ENCODE data around the gene CPLX1.
A peak's percentile ranks its signal among the peaks of the same experiment; 100 is the strongest.
"Not testable (repeated sequence)": the region's sequence is repeated elsewhere in the genome, so short reads cannot be mapped to it uniquely, and the experiment has no call there.

Gene CPLX1

GRCh38 chr4:806979-807378 is 18.9 kb downstream of the CPLX1 start:
- not testable (repeated sequence) for H3K9me3 ChIP-seq (ENCODE audit: control insufficient read depth in 2 of 2, low read length in 2 of 2); H3K36me3 ChIP-seq (ENCODE audit: control insufficient read depth in 2 of 2, insufficient read depth in 2 of 2, low read length in 2 of 2); H3K9ac ChIP-seq (ENCODE audit: low read depth in 1 of 2, low read length in 2 of 2); H3K4me3 ChIP-seq (ENCODE audit: low read length in 2 of 2); H3K27me3 ChIP-seq (ENCODE audit: control insufficient read depth in 2 of 2, insufficient read depth in 2 of 2, low read length in 2 of 2); H3K27ac ChIP-seq (ENCODE audit: low read depth in 2 of 2, low read length in 2 of 2); H3K4me1 ChIP-seq (ENCODE audit: control insufficient read depth in 2 of 2, insufficient read depth in 2 of 2, low read length in 2 of 2)

- no peak overlapping the region for H3K4me3 ChIP-seq (ENCODE audit: low read length in 2 of 2)
- no peaks in the 10 kb centered on the region for H3K4me1 ChIP-seq (ENCODE audit: control insufficient read depth in 2 of 2, insufficient read depth in 2 of 2, low read length in 2 of 2)
- no peaks in the 10 kb centered on the region for H3K36me3 ChIP-seq (ENCODE audit: control insufficient read depth in 2 of 2, insufficient read depth in 2 of 2, low read length in 2 of 2)
- no peak overlapping the region for H3K27ac ChIP-seq (ENCODE audit: low read depth in 2 of 2, low read length in 2 of 2)
- H3K9me3 ChIP-seq (ENCODE audit: control insufficient read depth in 2 of 2, low read length in 2 of 2), result no peaks in the 10 kb centered on the region
- no peak overlapping the region for H3K9ac ChIP-seq (ENCODE audit: low read depth in 1 of 2, low read length in 2 of 2)
- peaks cover 0 to 2% of the 10 kb centered on the region in 2 donors for H3K27me3 ChIP-seq (ENCODE audit: control insufficient read depth in 2 of 2, insufficient read depth in 2 of 2, low read length in 2 of 2)
Measured at GRCh38 chr4:804804-805203, 21.1 kb downstream of the CPLX1 start.

GRCh38 chr4:803884-804283 is 22.0 kb downstream of the CPLX1 start:
- Histone ChIP-seq H3K4me3 (ENCODE audit: low read length in 2 of 2) (no peak overlapping the region), H3K36me3 (ENCODE audit: control insufficient read depth in 2 of 2, insufficient read depth in 2 of 2, low read length in 2 of 2) (no peaks in the 10 kb centered on the region), H3K9ac (ENCODE audit: low read depth in 1 of 2, low read length in 2 of 2) (no peak overlapping the region), H3K4me1 (ENCODE audit: control insufficient read depth in 2 of 2, insufficient read depth in 2 of 2, low read length in 2 of 2) (peaks cover 3 to 4% of the 10 kb centered on the region in 2 donors), H3K9me3 (ENCODE audit: control insufficient read depth in 2 of 2, low read length in 2 of 2) (no peaks in the 10 kb centered on the region), H3K27ac (ENCODE audit: low read depth in 2 of 2, low read length in 2 of 2) (no peak overlapping the region), H3K27me3 (ENCODE audit: control insufficient read depth in 2 of 2, insufficient read depth in 2 of 2, low read length in 2 of 2) (peaks cover 0 to 2% of the 10 kb centered on the region in 2 donors)

- Histone ChIP-seq H3K36me3 (ENCODE audit: control insufficient read depth in 2 of 2, insufficient read depth in 2 of 2, low read length in 2 of 2) (no peaks in the 10 kb centered on the region), H3K9ac (ENCODE audit: low read depth in 1 of 2, low read length in 2 of 2) (no peak overlapping the region), H3K4me3 (ENCODE audit: low read length in 2 of 2) (no peak overlapping the region), H3K4me1 (ENCODE audit: control insufficient read depth in 2 of 2, insufficient read depth in 2 of 2, low read length in 2 of 2) (peaks cover 3 to 5% of the 10 kb centered on the region in 2 donors), H3K27me3 (ENCODE audit: control insufficient read depth in 2 of 2, insufficient read depth in 2 of 2, low read length in 2 of 2) (peaks cover 0 to 2% of the 10 kb centered on the region in 2 donors), H3K27ac (ENCODE audit: low read depth in 2 of 2, low read length in 2 of 2) (no peak overlapping the region), H3K9me3 (ENCODE audit: control insufficient read depth in 2 of 2, low read length in 2 of 2) (no peaks in the 10 kb centered on the region)
Measured at GRCh38 chr4:801436-802124, 24.3 kb downstream of the CPLX1 start.

- H3K4me1 ChIP-seq (ENCODE audit: control insufficient read depth in 2 of 2, insufficient read depth in 2 of 2, low read length in 2 of 2), result peaks cover 7 to 13% of the 10 kb centered on the region in 2 donors
- H3K4me3 ChIP-seq (ENCODE audit: low read length in 2 of 2), result no peak overlapping the region
- peaks cover 28 to 31% of the 10 kb centered on the region in 2 donors for H3K27me3 ChIP-seq (ENCODE audit: control insufficient read depth in 2 of 2, insufficient read depth in 2 of 2, low read length in 2 of 2)
- H3K27ac ChIP-seq (ENCODE audit: low read depth in 2 of 2, low read length in 2 of 2), result no peak overlapping the region
- H3K36me3 ChIP-seq (ENCODE audit: control insufficient read depth in 2 of 2, insufficient read depth in 2 of 2, low read length in 2 of 2), result no peaks in the 10 kb centered on the region
- no peaks in the 10 kb centered on the region for H3K9me3 ChIP-seq (ENCODE audit: control insufficient read depth in 2 of 2, low read length in 2 of 2)
- H3K9ac ChIP-seq (ENCODE audit: low read depth in 1 of 2, low read length in 2 of 2), result no peak overlapping the region
Measured at GRCh38 chr4:797066-797465, 28.9 kb downstream of the CPLX1 start.

- no peaks in the 10 kb centered on the region for H3K36me3 ChIP-seq (ENCODE audit: control insufficient read depth in 2 of 2, insufficient read depth in 2 of 2, low read length in 2 of 2)
- H3K4me3 ChIP-seq (ENCODE audit: low read length in 2 of 2), result no peak overlapping the region
- no peak overlapping the region for H3K9ac ChIP-seq (ENCODE audit: low read depth in 1 of 2, low read length in 2 of 2)
- no peaks in the 10 kb centered on the region for H3K9me3 ChIP-seq (ENCODE audit: control insufficient read depth in 2 of 2, low read length in 2 of 2)
- H3K27me3 ChIP-seq (ENCODE audit: control insufficient read depth in 2 of 2, insufficient read depth in 2 of 2, low read length in 2 of 2), result peaks cover 29 to 34% of the 10 kb centered on the region in 2 donors
- peaks cover 7 to 16% of the 10 kb centered on the region in 2 donors for H3K4me1 ChIP-seq (ENCODE audit: control insufficient read depth in 2 of 2, insufficient read depth in 2 of 2, low read length in 2 of 2)
- H3K27ac ChIP-seq (ENCODE audit: low read depth in 2 of 2, low read length in 2 of 2), result no peak overlapping the region
Measured at GRCh38 chr4:796206-796605, 29.7 kb downstream of the CPLX1 start.

GRCh38 chr4:795726-796119 is 30.2 kb downstream of the CPLX1 start:
- H3K27me3 ChIP-seq (ENCODE audit: control insufficient read depth in 2 of 2, insufficient read depth in 2 of 2, low read length in 2 of 2), result peaks cover 29 to 34% of the 10 kb centered on the region in 2 donors
- no peaks in the 10 kb centered on the region for H3K36me3 ChIP-seq (ENCODE audit: control insufficient read depth in 2 of 2, insufficient read depth in 2 of 2, low read length in 2 of 2)
- no peaks in the 10 kb centered on the region for H3K9me3 ChIP-seq (ENCODE audit: control insufficient read depth in 2 of 2, low read length in 2 of 2)
- H3K9ac ChIP-seq (ENCODE audit: low read depth in 1 of 2, low read length in 2 of 2), result no peak overlapping the region
- peaks cover 7 to 16% of the 10 kb centered on the region in 2 donors for H3K4me1 ChIP-seq (ENCODE audit: control insufficient read depth in 2 of 2, insufficient read depth in 2 of 2, low read length in 2 of 2)
- H3K4me3 ChIP-seq (ENCODE audit: low read length in 2 of 2), result no peak overlapping the region
- no peak overlapping the region for H3K27ac ChIP-seq (ENCODE audit: low read depth in 2 of 2, low read length in 2 of 2)

- Histone ChIP-seq H3K27me3 (ENCODE audit: control insufficient read depth in 2 of 2, insufficient read depth in 2 of 2, low read length in 2 of 2) (peaks cover 29 to 34% of the 10 kb centered on the region in 2 donors), H3K9me3 (ENCODE audit: control insufficient read depth in 2 of 2, low read length in 2 of 2) (no peaks in the 10 kb centered on the region), H3K9ac (ENCODE audit: low read depth in 1 of 2, low read length in 2 of 2) (no peak overlapping the region), H3K36me3 (ENCODE audit: control insufficient read depth in 2 of 2, insufficient read depth in 2 of 2, low read length in 2 of 2) (no peaks in the 10 kb centered on the region), H3K4me1 (ENCODE audit: control insufficient read depth in 2 of 2, insufficient read depth in 2 of 2, low read length in 2 of 2) (peaks cover 7 to 16% of the 10 kb centered on the region in 2 donors), H3K27ac (ENCODE audit: low read depth in 2 of 2, low read length in 2 of 2) (no peak overlapping the region), H3K4me3 (ENCODE audit: low read length in 2 of 2) (peak overlapping the region in 1 of 2 donors; percentile 15)
Measured at GRCh38 chr4:794900-795725, 30.8 kb downstream of the CPLX1 start.

GRCh38 chr4:793941-794621 is 31.8 kb downstream of the CPLX1 start:
- Histone ChIP-seq H3K4me3 (ENCODE audit: low read length in 2 of 2) (no peak overlapping the region), H3K27ac (ENCODE audit: low read depth in 2 of 2, low read length in 2 of 2) (no peak overlapping the region), H3K4me1 (ENCODE audit: control insufficient read depth in 2 of 2, insufficient read depth in 2 of 2, low read length in 2 of 2) (peaks cover 6 to 20% of the 10 kb centered on the region in 2 donors), H3K36me3 (ENCODE audit: control insufficient read depth in 2 of 2, insufficient read depth in 2 of 2, low read length in 2 of 2) (no peaks in the 10 kb centered on the region), H3K9ac (ENCODE audit: low read depth in 1 of 2, low read length in 2 of 2) (no peak overlapping the region), H3K9me3 (ENCODE audit: control insufficient read depth in 2 of 2, low read length in 2 of 2) (no peaks in the 10 kb centered on the region), H3K27me3 (ENCODE audit: control insufficient read depth in 2 of 2, insufficient read depth in 2 of 2, low read length in 2 of 2) (peaks cover 29 to 34% of the 10 kb centered on the region in 2 donors)

All from mucosa of rectum (tissue), 2 donors.